GM12878 (cell line): ENCODE data around the gene GKN1.

Experiments used
- POLR2A ChIP-seq: IDR thresholded peaks from 2 replicates; pipeline ENCODE4 v1.6.1; 2011; ENCODE audit warnings: low read depth, mild to moderate bottlenecking, low read length
- RBBP5 ChIP-seq: fragments of 200-600 bp; sonication (generic); conservative IDR thresholded peaks from 2 replicates; pipeline ENCODE4 v1.6.1; 2016

DNA sequence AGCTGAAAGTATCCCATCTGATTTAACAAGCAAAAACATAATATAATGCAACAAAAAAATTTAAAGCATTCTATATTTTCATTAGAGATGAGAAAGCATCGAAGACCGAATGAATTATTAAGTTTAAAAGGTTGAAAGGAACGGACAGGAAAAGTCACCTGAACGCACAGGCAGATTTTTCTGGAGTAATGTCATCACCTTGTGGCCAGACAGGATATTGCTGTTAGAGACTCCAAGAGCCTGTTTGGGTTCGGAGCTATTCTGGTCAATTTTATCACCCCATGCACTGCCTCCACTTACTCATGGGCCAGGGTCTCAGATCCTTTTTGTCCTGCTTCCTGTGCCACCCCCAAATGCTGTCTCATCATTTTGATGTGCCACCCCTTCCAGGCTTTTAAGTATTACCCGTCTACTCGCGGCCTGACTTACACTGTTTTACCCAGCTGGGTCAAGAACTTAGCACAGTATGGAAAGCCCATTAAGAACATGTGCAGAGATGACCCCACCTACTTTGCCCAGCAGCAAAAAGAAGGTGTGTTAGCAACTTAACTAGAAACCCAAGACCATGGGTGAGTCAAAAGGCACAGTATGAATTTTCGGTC lies 49.0 kb upstream of the GKN1 start:
- TF ChIP-seq RBBP5 = no peak
- TF ChIP-seq POLR2A = no peak
